Nephron progenitor cell (in vitro differentiated cells): ENCODE measurements around the gene MGST1.

ENCODE experiments used
- DNase-seq: peaks from one replicate; pipeline ENCODE4 v3.0.0; 2021
- H3K27ac Mint-ChIP-seq: 2 replicates; pipeline ENCODE4 v1.8.0; 2021; ENCODE audit warnings: mild to moderate bottlenecking, moderate library complexity, mixed read lengths
- H3K27me3 Mint-ChIP-seq: 2 replicates; pipeline ENCODE4 v1.8.0; 2021; ENCODE audit warnings: mild to moderate bottlenecking, low read depth, mixed read lengths; ENCODE audit not compliant: poor library complexity
- H3K36me3 Mint-ChIP-seq: 2 replicates; pipeline ENCODE4 v1.8.0; 2021; ENCODE audit warnings: low read depth, mixed read lengths
- H3K4me1 Mint-ChIP-seq: 2 replicates; pipeline ENCODE4 v1.8.0; 2021; ENCODE audit warnings: mixed read lengths
- H3K4me3 Mint-ChIP-seq: 2 replicates; pipeline ENCODE4 v1.8.0; 2021; ENCODE audit warnings: mild to moderate bottlenecking, moderate library complexity, mixed read lengths
- H3K9me3 Mint-ChIP-seq: 2 replicates; pipeline ENCODE4 v1.8.0; 2021; ENCODE audit warnings: mild to moderate bottlenecking, moderate library complexity, mixed read lengths
- CTCF ChIP-seq: fragments of 200-600 bp; sonication (generic); IDR thresholded peaks from 2 replicates; pipeline ENCODE4 v1.5.0; 2021; ENCODE audit warnings: antibody characterized with exemption

MGST1 gene

GRCh38 chr12:16352481-16352880, 5.0 kb downstream of the MGST1 start:
- H3K4me3 Mint-ChIP-seq = no peak overlapping the region
- peaks cover 65% of the 10 kb centered on the region for H3K36me3 Mint-ChIP-seq
- no peaks in the 10 kb centered on the region for H3K9me3 Mint-ChIP-seq
- no peak for DNase-seq
- no peaks in the 10 kb centered on the region for H3K27me3 Mint-ChIP-seq
- peaks cover 35% of the 10 kb centered on the region for H3K4me1 Mint-ChIP-seq
- no peak for TF ChIP-seq CTCF
- H3K27ac Mint-ChIP-seq = no peak overlapping the region

- Mint-ChIP-seq H3K27me3 (no peaks in the 10 kb centered on the region), H3K9me3 (peaks cover 5% of the 10 kb centered on the region), H3K4me1 (no peaks in the 10 kb centered on the region), H3K27ac (peak overlapping the region; percentile 21), H3K4me3 (no peak overlapping the region), H3K36me3 (peaks cover 98% of the 10 kb centered on the region)
- no peak for TF ChIP-seq CTCF
- no peak for DNase-seq
These were observed 11.4 kb downstream of the MGST1 start for GRCh38 chr12:16358878-16359277.

- peak; percentile 74 for TF ChIP-seq CTCF
- H3K27ac Mint-ChIP-seq = no peak overlapping the region
- H3K4me1 Mint-ChIP-seq = no peaks in the 10 kb centered on the region
- H3K4me3 Mint-ChIP-seq = no peak overlapping the region
- H3K36me3 Mint-ChIP-seq = peaks cover 95% of the 10 kb centered on the region
- H3K9me3 Mint-ChIP-seq = peaks cover 5% of the 10 kb centered on the region
- H3K27me3 Mint-ChIP-seq = no peaks in the 10 kb centered on the region
- DNase-seq = peak; percentile 78
These were observed 12.4 kb downstream of the MGST1 start for GRCh38 chr12:16359512-16360491.

GRCh38 chr12:16361142-16361783, 13.8 kb downstream of the MGST1 start:
- no peak overlapping the region for H3K4me3 Mint-ChIP-seq
- no peak overlapping the region for H3K27ac Mint-ChIP-seq
- H3K9me3 Mint-ChIP-seq = peaks cover 5% of the 10 kb centered on the region
- no peak for DNase-seq
- H3K4me1 Mint-ChIP-seq = no peaks in the 10 kb centered on the region
- TF ChIP-seq CTCF = no peak
- peaks cover 81% of the 10 kb centered on the region for H3K36me3 Mint-ChIP-seq
- no peaks in the 10 kb centered on the region for H3K27me3 Mint-ChIP-seq

- DNase-seq = no peak
- Mint-ChIP-seq H3K27ac (no peak overlapping the region), H3K4me1 (no peaks in the 10 kb centered on the region), H3K4me3 (no peak overlapping the region), H3K27me3 (no peaks in the 10 kb centered on the region), H3K9me3 (peaks cover 5% of the 10 kb centered on the region), H3K36me3 (peaks cover 80% of the 10 kb centered on the region)
- no peak for TF ChIP-seq CTCF
These were observed 15.1 kb downstream of the MGST1 start for GRCh38 chr12:16362550-16362949.
